IPS DF 6.9 (cell line): Measurements from ENCODE around the gene TNIK.
"Not testable (repeated sequence)": the region's sequence is repeated elsewhere in the genome, so short reads cannot be mapped to it uniquely, and the experiment has no call there.

Source experiments
- DNase-seq: peaks from one replicate; pipeline ENCODE4 v3.0.0-alpha.2; 2013; ENCODE audit warnings: low read depth, low spot score
- H3K27ac ChIP-seq: one replicate; pipeline ENCODE4 v1.5.1; 2013; ENCODE audit warnings: low read length, control low read depth
- H3K27me3 ChIP-seq: 2 replicates; pipeline ENCODE4 v1.6.1; 2013; ENCODE audit warnings: mild to moderate bottlenecking, low read length; ENCODE audit not compliant: control insufficient read depth, insufficient read depth
- H3K36me3 ChIP-seq: 2 replicates; pipeline ENCODE4 v1.6.1; 2013; ENCODE audit warnings: low read length; ENCODE audit not compliant: control insufficient read depth, insufficient read depth
- H3K4me1 ChIP-seq: 2 replicates; pipeline ENCODE4 v1.6.1; 2013; ENCODE audit warnings: low read length; ENCODE audit not compliant: control insufficient read depth, insufficient read depth
- H3K4me3 ChIP-seq: 2 replicates; pipeline ENCODE4 v1.5.1; 2013; ENCODE audit warnings: mild to moderate bottlenecking, low read length
- H3K9me3 ChIP-seq: 2 replicates; pipeline ENCODE4 v1.6.1; 2013; ENCODE audit warnings: low read length, inconsistent platforms; ENCODE audit not compliant: control insufficient read depth, insufficient read depth
- WGBS: extraction: QIAGEN DNeasy Blood & Tissue Kit; methylation state at CpG from one replicate; pipeline ENCODE4 v1.1.7; 2013; ENCODE audit warnings: mixed read lengths, missing lambda C conversion rate; ENCODE audit not compliant: insufficient read length, insufficient coverage; 5-methylcytosine and 5-hydroxymethylcytosine counted together

Gene TNIK

DNA sequence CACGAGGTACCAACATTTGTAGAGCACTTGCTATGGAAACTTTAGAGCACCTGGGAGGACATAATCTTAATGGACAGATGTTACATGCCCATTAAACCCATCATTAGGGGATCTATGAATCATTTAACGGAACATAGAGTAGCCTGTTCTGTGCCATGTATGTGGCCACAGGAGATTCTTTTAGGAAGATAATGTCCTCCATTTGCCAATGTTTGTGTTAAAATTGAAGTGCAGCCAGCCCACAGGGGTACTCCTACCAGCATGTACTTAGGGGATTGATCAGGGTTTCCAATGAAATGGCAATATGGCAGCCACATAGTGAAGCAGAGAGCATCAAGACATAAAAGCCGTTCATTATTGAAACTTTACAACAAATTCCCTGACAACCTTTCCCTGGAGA, 70.7 kb downstream of the TNIK start:
- H3K27ac ChIP-seq = no peak overlapping the region
- no peak for DNase-seq
- H3K4me1 ChIP-seq = peaks cover 3% of the 10 kb centered on the region; the same call in 1 of the 2 replicates
- H3K36me3 ChIP-seq = no peaks in the 10 kb centered on the region
- H3K27me3 ChIP-seq = no peaks in the 10 kb centered on the region
- no peaks in the 10 kb centered on the region for H3K9me3 ChIP-seq
- no peak overlapping the region for H3K4me3 ChIP-seq
- no CpG with 5 or more reads among the region's 3 CpGs for WGBS

DNA sequence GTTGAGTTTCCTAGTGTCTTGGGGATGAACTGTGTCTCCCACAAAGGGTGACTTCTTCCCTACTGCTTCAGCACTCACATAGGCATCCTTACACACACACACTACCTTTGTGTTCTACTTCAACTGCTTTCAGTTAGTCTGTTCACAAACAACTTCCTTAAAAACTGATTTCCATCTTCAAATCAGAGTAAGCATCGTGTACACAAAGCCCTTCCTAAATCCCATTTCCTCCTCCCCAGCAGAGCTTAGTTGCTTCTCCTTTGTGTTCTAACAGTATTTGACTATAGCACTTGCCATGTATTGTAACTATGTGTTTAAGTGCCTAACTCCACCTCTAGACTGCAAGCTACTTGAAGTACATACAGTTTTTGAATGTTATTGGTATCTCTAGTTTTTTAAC, 71.7 kb downstream of the TNIK start:
- no CpG with 5 or more reads among the region's 1 CpG for WGBS
- H3K4me1 ChIP-seq = peaks cover 6% of the 10 kb centered on the region
- H3K4me3 ChIP-seq = no peak overlapping the region
- no peak overlapping the region for H3K27ac ChIP-seq
- H3K36me3 ChIP-seq = no peaks in the 10 kb centered on the region
- DNase-seq = no peak
- no peaks in the 10 kb centered on the region for H3K27me3 ChIP-seq
- no peaks in the 10 kb centered on the region for H3K9me3 ChIP-seq

DNA sequence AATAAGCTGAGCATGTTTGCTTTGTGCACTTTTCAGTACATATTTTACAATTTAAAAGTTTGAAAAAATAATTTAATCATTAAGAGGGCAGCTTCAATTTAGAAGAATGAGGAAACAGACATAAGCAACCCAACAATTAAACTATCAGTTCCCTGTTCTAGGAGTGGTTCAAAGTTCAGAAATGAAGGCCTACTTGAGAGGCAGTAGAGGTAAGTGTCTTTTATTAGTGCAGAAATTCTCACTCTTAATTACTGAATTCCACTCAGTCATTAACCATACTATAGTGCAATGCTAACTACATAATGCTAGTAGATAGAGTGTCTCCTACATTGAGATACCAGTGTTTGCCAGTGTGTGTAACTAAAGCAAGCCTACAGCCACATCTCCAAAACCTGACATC, 73.1 kb downstream of the TNIK start:
- H3K27me3 ChIP-seq = no peaks in the 10 kb centered on the region
- H3K4me3 ChIP-seq = no peak overlapping the region
- H3K9me3 ChIP-seq = no peaks in the 10 kb centered on the region
- H3K4me1 ChIP-seq = peaks cover 8% of the 10 kb centered on the region
- H3K27ac ChIP-seq = no peak overlapping the region
- DNase-seq = no peak
- no peaks in the 10 kb centered on the region for H3K36me3 ChIP-seq

DNA sequence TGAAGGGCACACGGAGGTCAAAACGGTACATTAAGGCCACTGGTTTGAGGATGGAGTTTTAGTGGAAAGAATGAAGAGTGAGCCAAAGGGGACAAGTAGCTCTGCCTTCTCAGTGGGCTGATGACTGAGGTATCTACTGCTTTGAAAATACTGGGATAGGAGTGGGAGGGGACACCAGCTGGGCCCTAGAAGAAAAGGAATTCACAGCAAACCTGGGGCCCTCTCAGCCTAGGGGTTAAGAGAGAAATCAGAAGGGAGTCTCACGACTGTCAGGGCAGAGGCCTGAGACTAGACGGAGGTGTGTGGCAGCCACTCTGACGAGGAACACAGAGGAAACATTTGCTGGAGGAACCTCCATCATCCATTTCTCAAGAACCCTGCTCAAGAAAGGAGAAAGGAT, 75.1 kb downstream of the TNIK start:
- H3K36me3 ChIP-seq = no peaks in the 10 kb centered on the region
- H3K27ac ChIP-seq = no peak overlapping the region
- no peak overlapping the region for H3K4me3 ChIP-seq
- no peaks in the 10 kb centered on the region for H3K27me3 ChIP-seq
- H3K9me3 ChIP-seq = no peaks in the 10 kb centered on the region
- no peak for DNase-seq
- peaks cover 8% of the 10 kb centered on the region for H3K4me1 ChIP-seq
- no CpG with 5 or more reads among the region's 5 CpGs for WGBS

DNA sequence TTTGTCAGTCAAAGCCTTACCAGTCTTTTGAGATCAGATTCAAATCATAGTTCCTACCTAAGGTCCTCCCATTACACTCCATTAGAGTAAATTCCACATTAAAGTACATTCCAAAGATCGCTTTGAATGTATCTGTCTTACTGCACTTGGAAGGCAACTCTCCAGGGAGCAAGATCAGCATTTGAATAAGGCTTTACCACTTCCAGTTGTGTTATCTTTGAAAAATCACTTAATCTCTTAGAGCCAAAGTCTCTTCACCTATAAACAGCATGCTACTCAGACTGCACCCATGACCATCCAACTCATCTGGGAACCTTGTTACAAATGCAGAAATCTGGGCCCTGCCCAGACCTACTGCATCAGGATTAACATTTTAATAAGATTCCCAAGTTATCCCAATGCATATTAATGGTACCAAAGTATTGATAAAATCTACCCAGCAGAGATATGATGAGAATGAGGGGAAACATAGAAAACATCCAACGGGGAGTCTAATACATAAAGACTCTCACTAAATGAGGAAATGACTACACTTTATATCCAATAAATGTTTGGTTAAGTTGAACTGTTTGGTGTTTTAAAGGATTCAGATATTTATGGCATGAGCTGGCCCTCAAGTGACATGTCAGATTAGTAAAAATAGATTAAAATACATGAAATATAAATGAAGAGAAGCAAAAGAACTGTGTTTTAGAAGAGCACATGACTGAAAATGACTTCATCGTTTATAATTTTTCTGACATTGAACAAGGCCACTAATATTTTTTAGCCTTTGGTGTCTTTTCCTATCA, 75.9 kb downstream of the TNIK start:
- Histone ChIP-seq H3K36me3 (no peaks in the 10 kb centered on the region), H3K4me3 (no peak overlapping the region), H3K4me1 (peaks cover 8% of the 10 kb centered on the region), H3K9me3 (no peaks in the 10 kb centered on the region), H3K27me3 (no peaks in the 10 kb centered on the region), H3K27ac (no peak overlapping the region)
- no peak for DNase-seq
- no CpG with 5 or more reads among the region's 3 CpGs for whole genome bisulfite sequencing

DNA sequence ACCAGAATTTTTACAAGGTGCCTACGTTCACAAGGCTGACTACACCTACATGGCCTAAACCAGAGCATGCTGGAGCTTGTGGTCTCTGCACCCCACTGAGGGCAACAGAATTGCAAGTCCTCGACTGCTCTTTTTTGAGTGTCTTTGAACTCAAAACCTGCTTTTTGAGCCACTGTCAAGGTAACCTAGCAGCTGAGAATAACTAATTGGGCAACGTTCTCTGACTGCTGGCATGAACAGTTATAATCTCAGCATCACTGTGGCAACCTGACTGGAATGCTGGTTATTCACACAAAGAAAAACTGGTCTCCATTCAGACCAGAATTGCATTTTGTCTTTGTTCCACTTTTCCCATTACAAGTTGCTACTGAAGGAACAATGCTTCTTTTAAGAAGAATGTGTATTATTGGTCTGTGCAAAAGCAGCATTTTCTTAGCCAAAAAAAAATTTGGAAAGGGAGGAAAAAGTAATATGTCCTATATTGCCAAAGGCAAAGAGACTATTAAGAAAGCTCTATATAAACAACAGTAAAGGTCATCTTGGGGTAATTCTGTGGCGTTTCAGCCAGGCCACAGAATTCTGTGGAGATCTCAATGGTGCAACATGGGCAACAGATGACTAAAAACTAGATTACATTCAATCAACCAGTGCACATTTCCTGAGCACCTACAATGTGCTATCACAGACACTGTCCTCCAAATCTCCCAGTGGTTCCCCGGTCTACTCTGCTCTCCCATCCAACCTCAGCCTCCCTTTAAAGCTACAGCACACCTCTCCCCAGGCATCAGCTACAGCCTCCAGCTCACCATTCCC, 76.8 kb downstream of the TNIK start:
- no peaks in the 10 kb centered on the region for H3K36me3 ChIP-seq
- no CpG with 5 or more reads among the region's 5 CpGs for WGBS
- H3K27ac ChIP-seq = no peak overlapping the region
- H3K4me3 ChIP-seq = no peak overlapping the region
- DNase-seq = no peak
- H3K4me1 ChIP-seq = peaks cover 8% of the 10 kb centered on the region
- H3K27me3 ChIP-seq = no peaks in the 10 kb centered on the region
- no peaks in the 10 kb centered on the region for H3K9me3 ChIP-seq

DNA sequence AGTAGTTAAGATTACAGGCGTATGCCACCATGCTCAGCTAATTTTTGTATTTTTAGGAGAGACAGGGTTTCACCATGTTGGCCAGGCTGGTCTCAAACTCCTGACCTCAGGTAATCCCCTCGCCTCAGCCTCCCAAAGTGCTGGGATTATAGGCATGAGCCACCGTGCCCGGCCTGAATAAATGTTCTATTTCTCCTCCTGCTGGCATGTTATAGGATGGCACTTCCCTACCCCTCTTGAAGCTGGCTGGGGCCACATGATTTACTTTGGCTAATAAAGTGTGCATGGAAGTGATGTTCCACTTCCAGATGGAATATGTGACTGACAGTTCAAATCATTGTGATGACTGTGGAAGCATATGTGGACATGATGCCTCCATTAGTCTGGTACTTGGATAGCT, 77.9 kb downstream of the TNIK start:
- not testable (repeated sequence) for H3K4me1 ChIP-seq, H3K36me3 ChIP-seq, H3K9me3 ChIP-seq, DNase-seq, H3K27me3 ChIP-seq, H3K4me3 ChIP-seq, H3K27ac ChIP-seq
- WGBS = no CpG with 5 or more reads among the region's 4 CpGs

DNA sequence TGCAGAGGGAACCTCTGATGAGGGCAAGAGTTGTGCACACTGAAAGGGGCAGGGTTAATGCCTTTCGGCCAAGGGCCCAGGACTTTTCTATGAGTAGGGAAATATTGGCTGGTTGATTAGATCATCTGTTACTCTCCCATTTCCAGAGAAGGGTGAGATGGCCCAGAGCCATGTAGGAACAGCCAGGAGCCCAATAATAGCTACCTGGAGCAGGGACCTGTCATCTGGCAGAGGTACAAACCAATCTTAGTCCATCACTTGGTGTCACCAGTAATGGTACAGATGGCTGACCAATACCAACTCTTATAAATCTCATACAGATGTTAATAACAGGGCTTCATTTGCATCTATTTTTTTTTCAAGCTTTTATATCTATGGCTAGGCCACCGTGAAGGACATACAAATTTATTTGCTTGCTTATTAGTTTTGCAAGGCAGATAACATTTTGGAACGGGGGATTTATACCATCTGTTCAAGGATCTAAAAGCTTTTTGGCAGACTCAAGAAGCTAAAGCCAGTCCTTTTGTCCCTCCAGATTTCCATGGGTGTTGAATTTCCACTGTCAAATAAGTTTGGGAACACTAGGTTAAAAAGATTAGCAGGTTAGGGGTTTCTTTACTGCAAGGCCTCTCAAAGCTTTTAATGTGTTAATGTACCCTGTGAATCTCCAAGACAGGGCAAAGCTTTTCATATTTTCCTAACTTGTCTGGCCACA, 79.3 kb downstream of the TNIK start:
- DNase-seq = no peak
- Histone ChIP-seq H3K27me3 (no peaks in the 10 kb centered on the region), H3K4me1 (peaks cover 8% of the 10 kb centered on the region), H3K27ac (no peak overlapping the region), H3K4me3 (no peak overlapping the region), H3K36me3 (no peaks in the 10 kb centered on the region), H3K9me3 (no peaks in the 10 kb centered on the region)
- WGBS = no CpG with 5 or more reads among the region's 3 CpGs

DNA sequence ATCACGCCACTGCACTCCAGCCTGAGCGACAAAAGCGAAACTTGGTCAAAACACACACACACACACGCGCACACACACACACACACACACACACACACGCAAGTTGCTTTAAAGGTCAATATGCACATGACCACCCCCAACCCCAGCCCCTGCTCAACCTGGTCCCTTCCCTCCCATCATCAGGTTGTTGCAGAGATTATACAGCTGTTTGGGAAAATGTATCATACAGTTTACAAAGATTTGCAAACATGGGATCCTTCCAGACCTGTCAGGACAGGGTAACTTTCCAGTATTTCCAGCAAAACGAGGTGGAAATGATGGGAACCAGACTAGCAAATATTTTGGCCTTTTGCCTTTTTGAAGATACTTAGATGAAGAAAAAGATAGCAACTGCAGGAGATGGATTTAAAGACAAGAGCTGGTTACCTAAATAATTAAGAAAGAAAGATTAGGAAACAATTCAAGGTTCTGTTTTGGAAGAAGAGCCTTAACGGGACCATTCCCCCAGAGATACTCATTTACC, 80.2 kb downstream of the TNIK start:
- no peak for DNase-seq
- no peak overlapping the region for H3K27ac ChIP-seq
- no peak overlapping the region for H3K4me3 ChIP-seq
- peaks cover 6% of the 10 kb centered on the region for H3K4me1 ChIP-seq
- WGBS = no CpG with 5 or more reads among the region's 8 CpGs
- H3K27me3 ChIP-seq = no peaks in the 10 kb centered on the region
- no peaks in the 10 kb centered on the region for H3K36me3 ChIP-seq
- no peaks in the 10 kb centered on the region for H3K9me3 ChIP-seq

DNA sequence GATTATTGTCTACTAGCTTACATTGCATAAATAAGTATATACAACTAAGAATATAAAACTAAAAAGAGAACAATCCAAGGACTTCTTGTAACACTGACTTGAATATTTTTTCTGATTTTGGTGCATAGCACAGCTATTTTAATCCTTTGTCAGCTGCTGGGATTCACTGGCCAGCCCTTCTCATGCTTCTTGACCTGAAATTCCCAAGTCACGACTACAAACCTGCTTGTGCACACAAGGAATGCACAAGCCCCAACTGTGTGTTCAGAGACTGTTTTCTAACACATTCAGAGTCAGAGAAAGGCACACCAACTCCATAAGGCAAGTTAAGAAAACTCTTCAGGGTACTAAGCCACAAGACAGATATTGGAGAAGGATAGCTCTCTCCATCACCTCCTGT, 80.9 kb downstream of the TNIK start:
- H3K9me3 ChIP-seq = no peaks in the 10 kb centered on the region
- H3K27me3 ChIP-seq = no peaks in the 10 kb centered on the region
- no peaks in the 10 kb centered on the region for H3K36me3 ChIP-seq
- WGBS = no CpG with 5 or more reads among the region's 1 CpG
- peaks cover 6% of the 10 kb centered on the region for H3K4me1 ChIP-seq
- DNase-seq = no peak
- no peak overlapping the region for H3K27ac ChIP-seq
- no peak overlapping the region for H3K4me3 ChIP-seq
